Body of pancreas (tissue), 4 donors: ENCODE results near the gene CEBPA. TPM values are rescaled to one million over a fixed set of nuclear protein-coding genes. Genes with fewer than 3 reads are reported as not detected.

Experiments
- ATAC-seq: fragments of 150-250 bp; one replicate; pipeline ENCODE4 v1.9.1; 2016
- DNase-seq, 4 donors: peaks; one replicate each; pipeline ENCODE4 v3.0.0-alpha.2; 2019
- H3K27ac ChIP-seq, 4 donors: fragments of 200-600 bp; sonication (generic); 1 replicate in 3 of 4; 2 replicates in 1 of 4; pipeline versions ENCODE4 v1.5.1 to v1.6.1; 2016 to 2019; ENCODE audit warnings: mild to moderate bottlenecking in 1 of 4, mixed read lengths in 1 of 4, moderate library complexity in 1 of 4
- H3K27me3 ChIP-seq, 2 donors: fragments of 200-600 bp; sonication (generic); one replicate each; pipeline ENCODE4 v1.6.0; 2016; ENCODE audit warnings: mild to moderate bottlenecking in 1 of 2
- H3K36me3 ChIP-seq, 2 donors: fragments of 200-600 bp; sonication (generic); replicated peaks in 1 of 2; 2 replicates each; pipeline ENCODE4 v1.5.1; 2016; ENCODE audit warnings: low read depth in 2 of 2; ENCODE audit not compliant: insufficient read depth in 1 of 2
- H3K4me1 ChIP-seq: fragments of 200-600 bp; sonication (generic); one replicate; pipeline ENCODE4 v1.6.0; 2016
- H3K4me3 ChIP-seq, 2 donors: fragments of 200-600 bp; sonication (generic); 1 replicate in 1 of 2; 2 replicates in 1 of 2; pipeline ENCODE4 v1.5.1; 2016 to 2019
- H3K9me3 ChIP-seq, 3 donors: fragments of 200-600 bp; sonication (generic); 1 replicate in 2 of 3; 2 replicates in 1 of 3; pipeline ENCODE4 v1.5.1; 2016
- CTCF ChIP-seq, 7 experiments: fragments of 450-650 bp in 4 of 7; fragments of 200-600 bp in 3 of 7; sonication (generic) in 3 of 7; IDR thresholded peaks; one replicate each; pipeline ENCODE4 v1.5.1; 2016 to 2019; ENCODE audit warnings: antibody characterized with exemption in 7 of 7
- POLR2A ChIP-seq, 3 donors: fragments of 450-650 bp; IDR thresholded peaks; one replicate each; pipeline ENCODE4 v1.6.1; 2016; ENCODE audit warnings: antibody characterized with exemption in 3 of 3, mild to moderate bottlenecking in 2 of 3
- WGBS, 2 donors: methylation state at CpG; one replicate each; pipeline ENCODE4 v1.1.5; 2017; 5-methylcytosine and 5-hydroxymethylcytosine counted together
- intact Hi-C: fragments of 100-400 bp; cut with DNase I; formaldehyde crosslinking; loops from one replicate; pipeline ENCODE4 v1.15.1; 2023
- total RNA-seq, 2 donors: library from RNA; depleted of rRNA; stranded (reverse); fragments of >200 nt; gene quantifications; one replicate each; pipeline ENCODE4 v1.1.0, GENCODE V29; 2016

CEBPA gene
- total RNA-seq, 2 donors from 2014 or later = 12.5 to 73.2 TPM

- peak; percentile 1 for ATAC-seq
- TF ChIP-seq POLR2A (IDR thresholded peaks at IDR 0.05) (no peak), CTCF (IDR thresholded peaks at IDR 0.05) (no peak)
- WGBS, 2 donors = 0 to 1% methylated on average over 2 to 41 of the region's 41 CpGs
Observed at GRCh38 chr19:33301900-33302174, 497 bp downstream of the CEBPA start.

GRCh38 chr19:33301144-33301899 lies 1.0 kb downstream of the CEBPA start:
- TF ChIP-seq POLR2A (IDR thresholded peaks at IDR 0.05) = peak in 2 of 3 donors; percentile 6 to 22
- no peak for TF ChIP-seq CTCF (IDR thresholded peaks at IDR 0.05)
- Histone ChIP-seq H3K27ac (peak overlapping the region in 1 of 4 donors; percentile 14), H3K36me3 (no peaks in the 10 kb centered on the region), H3K4me1 (peaks cover 61% of the 10 kb centered on the region), H3K9me3 (no peaks in the 10 kb centered on the region), H3K27me3 (no peaks in the 10 kb centered on the region), H3K4me3 (peak overlapping the region; percentile 8 to 60)
- DNase-seq = peak; percentile 25 to 45 (median 41)
- 0% methylated on average over 70 of the region's 91 CpGs; no CpG with 5 or more reads in 1 of the 2 donors for WGBS, 2 donors
- ATAC-seq = no peak
- intact Hi-C loops = no loop called here

More at GRCh38 chr19:33301900-33302174, 497 bp downstream of the CEBPA start:
- DNase-seq = peak in 1 of 4 donors; percentile 37
- H3K27me3 ChIP-seq = no peaks in the 10 kb centered on the region
- no peaks in the 10 kb centered on the region for H3K36me3 ChIP-seq
- peaks cover 66% of the 10 kb centered on the region for H3K4me1 ChIP-seq
- no peaks in the 10 kb centered on the region for H3K9me3 ChIP-seq
- intact Hi-C loops = no loop called here
- peak overlapping the region in 1 of 2 donors; percentile 60 for H3K4me3 ChIP-seq
- H3K27ac ChIP-seq = peak overlapping the region; percentile 76 to 86 (median 80)

- H3K9me3 ChIP-seq = no peaks in the 10 kb centered on the region
- intact Hi-C loops = no loop called here
- WGBS, 2 donors = 2% methylated on average over 7 of the region's 7 CpGs; no CpG with 5 or more reads in 1 of the 2 donors
- DNase-seq = no peak
- peaks cover 56% of the 10 kb centered on the region for H3K4me1 ChIP-seq
- peak overlapping the region; percentile 8 to 60 for H3K4me3 ChIP-seq
- H3K27me3 ChIP-seq = no peaks in the 10 kb centered on the region
- no peak overlapping the region for H3K27ac ChIP-seq
- ATAC-seq = no peak
- H3K36me3 ChIP-seq = no peaks in the 10 kb centered on the region
- TF ChIP-seq CTCF (IDR thresholded peaks at IDR 0.05) = no peak
- no peak for TF ChIP-seq POLR2A (IDR thresholded peaks at IDR 0.05)
Observed at GRCh38 chr19:33300894-33301143, 1.5 kb downstream of the CEBPA start.

DNA sequence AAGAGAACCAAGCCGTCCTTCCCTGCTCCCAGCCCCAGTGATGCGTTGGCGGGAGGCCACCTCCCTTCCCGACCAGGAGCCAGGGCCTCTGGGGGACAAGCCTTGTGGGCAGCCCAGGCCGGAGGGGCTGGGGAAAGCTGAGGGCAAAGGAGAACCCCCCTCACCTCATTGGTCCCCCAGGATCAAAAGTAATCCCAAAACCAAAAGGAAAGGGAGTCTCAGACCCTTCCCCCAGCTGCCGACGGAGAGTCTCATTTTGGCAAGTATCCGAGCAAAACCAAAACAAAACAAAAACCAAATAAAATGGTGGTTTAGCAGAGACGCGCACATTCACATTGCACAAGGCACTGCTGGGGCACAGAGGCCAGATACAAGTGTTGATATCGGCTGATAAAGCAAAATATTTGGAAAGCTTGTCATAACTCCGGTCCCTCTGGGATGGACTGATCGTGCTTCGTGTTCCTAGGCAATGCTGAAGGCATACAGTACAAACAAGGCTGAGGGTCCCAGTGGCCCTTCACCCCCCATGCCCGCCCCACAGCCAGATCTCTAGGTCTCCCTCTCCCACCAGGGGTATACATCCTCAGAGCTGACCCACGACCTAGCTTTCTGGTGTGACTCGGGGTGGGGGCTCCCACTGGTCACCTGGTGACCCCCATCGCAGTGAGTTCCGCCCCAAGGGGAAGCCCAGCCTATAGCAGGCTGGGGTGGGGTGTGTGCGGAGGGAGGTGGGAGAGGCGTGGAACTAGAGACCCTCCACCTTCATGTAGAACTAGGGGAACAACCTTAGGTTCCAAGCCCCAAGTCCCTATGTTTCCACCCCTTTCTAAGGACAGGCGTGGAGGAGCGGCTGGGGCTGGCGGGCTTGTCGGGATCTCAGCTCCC lies 2.1 kb downstream of the CEBPA start:
- intact Hi-C loops = no loop called here
- Histone ChIP-seq H3K27me3 (no peaks in the 10 kb centered on the region), H3K27ac (no peak overlapping the region), H3K4me3 (peak overlapping the region in 1 of 2 donors; percentile 12), H3K9me3 (no peaks in the 10 kb centered on the region), H3K36me3 (no peaks in the 10 kb centered on the region), H3K4me1 (peaks cover 50% of the 10 kb centered on the region)
- 37 to 47% methylated on average over 17 to 25 of the region's 25 CpGs for WGBS, 2 donors
- DNase-seq = peak in 1 of 4 donors; percentile 20
- TF ChIP-seq POLR2A (IDR thresholded peaks at IDR 0.05) (no peak), CTCF (IDR thresholded peaks at IDR 0.05) (no peak)
- ATAC-seq = no peak
